ENCODE data around the gene LRRC58. TPM values are rescaled to one million over a fixed set of nuclear protein-coding genes. Genes with fewer than 3 reads are reported as not detected.

The LRRC58 gene
- total and polyA plus RNA-seq, 12 donors: 5.8 to 80.4 (median 40.8) TPM

DNA sequence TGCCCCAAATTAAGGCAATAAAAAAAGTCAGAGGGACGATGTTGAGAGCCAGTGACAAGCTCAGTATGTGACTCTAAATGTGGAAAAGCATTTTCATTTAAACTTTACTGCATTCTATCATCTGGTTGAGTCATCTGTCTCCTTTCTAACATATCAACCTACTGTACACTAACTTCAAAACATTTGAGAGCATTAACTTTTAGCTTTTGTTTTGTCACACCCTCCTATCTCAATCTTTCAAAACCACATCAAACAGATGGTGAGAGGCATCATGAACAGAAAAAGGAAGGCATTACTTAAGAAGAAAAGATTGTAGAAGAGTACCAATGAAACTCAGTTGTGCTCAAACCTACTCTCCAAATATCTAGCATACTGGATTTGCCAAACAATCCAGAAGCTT is 4.8 kb downstream of the LRRC58 start:
- H3K4me1 ChIP-seq (replicated peaks in 1 of 2): peaks cover 21 to 58% of the 10 kb centered on the region in 2 donors
- 29 to 46% (median 38%) methylated on average over 1 of the region's 1 CpG for WGBS, 4 donors
- H3K36me3 ChIP-seq (replicated peaks in 1 of 2): no peaks in the 10 kb centered on the region
- H3K27me3 ChIP-seq: no peaks in the 10 kb centered on the region
- intact Hi-C loops (cut with DNase I): no loop called here
- H3K9me3 ChIP-seq (replicated peaks in 1 of 3): no peaks in the 10 kb centered on the region
- H3K27ac ChIP-seq: no peak overlapping the region
- no peak for DNase-seq
- H3K4me3 ChIP-seq: no peak overlapping the region
- TF ChIP-seq, protein P1, sequence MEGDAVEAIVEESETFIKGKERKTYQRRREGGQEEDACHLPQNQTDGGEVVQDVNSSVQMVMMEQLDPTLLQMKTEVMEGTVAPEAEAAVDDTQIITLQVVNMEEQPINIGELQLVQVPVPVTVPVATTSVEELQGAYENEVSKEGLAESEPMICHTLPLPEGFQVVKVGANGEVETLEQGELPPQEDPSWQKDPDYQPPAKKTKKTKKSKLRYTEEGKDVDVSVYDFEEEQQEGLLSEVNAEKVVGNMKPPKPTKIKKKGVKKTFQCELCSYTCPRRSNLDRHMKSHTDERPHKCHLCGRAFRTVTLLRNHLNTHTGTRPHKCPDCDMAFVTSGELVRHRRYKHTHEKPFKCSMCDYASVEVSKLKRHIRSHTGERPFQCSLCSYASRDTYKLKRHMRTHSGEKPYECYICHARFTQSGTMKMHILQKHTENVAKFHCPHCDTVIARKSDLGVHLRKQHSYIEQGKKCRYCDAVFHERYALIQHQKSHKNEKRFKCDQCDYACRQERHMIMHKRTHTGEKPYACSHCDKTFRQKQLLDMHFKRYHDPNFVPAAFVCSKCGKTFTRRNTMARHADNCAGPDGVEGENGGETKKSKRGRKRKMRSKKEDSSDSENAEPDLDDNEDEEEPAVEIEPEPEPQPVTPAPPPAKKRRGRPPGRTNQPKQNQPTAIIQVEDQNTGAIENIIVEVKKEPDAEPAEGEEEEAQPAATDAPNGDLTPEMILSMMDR (IDR thresholded peaks at IDR 0.05): no peak
- no peak for TF ChIP-seq POLR2A (IDR thresholded peaks at IDR 0.05)

DNA sequence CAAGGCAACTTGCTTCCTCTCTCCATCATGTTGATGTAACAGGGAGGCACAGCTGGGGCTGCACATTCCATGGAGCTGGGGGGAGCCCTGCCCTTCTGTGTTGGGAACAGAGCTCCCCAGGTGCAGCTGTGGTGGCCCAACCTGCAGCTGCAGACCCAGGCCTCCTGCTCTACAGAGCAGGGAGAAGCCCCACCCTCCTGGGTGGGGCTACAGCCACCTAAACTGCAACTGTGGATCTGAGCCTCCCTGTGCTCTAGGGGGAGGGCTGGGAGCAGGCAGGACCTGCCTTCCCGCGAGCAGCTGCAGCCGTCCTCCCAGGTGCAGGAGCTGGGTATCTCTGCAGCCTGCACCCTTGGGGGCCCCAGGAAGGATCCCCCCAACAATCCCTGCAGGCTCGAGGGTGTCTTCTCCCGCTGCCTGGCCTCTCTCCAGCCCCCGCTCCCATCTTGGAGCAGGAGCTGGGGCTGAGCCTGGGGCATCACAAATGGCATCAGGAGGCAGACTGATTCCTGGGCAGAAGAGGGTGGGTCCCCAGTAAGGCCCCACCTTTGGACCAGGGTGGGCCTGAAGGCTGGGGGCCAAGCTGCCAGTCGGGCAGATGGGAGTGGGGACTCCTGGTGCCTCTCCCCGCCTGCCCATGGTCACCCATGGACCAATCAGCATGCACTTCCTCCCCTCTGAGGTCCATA is 7.4 kb downstream of the LRRC58 start:
- intact Hi-C loops (cut with DNase I): no loop called here
- TF ChIP-seq, protein P1 (IDR thresholded peaks at IDR 0.05): no peak
- TF ChIP-seq POLR2A (IDR thresholded peaks at IDR 0.05): no peak
- WGBS, 4 donors: 75 to 97% (median 96%) methylated on average over 2 to 8 of the region's 8 CpGs

DNA sequence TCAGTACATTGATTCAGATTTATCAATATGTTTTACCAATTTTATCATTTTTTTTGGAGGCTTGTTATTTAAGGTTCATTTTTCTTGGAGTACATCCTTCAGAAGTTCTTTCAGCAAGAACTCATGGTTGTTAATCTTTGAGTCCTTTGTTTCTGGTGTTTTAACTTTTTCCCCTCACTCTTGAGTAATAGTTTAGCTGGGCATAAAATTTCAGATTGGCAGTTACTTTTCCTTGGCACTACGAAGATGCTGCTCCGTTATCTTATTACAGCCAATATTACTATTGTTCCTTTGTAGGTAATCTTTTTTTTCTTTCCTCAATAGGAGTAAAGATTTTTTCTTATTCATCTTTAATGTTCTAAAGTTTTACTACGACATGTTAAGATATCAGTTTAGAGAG is 9.8 kb downstream of the LRRC58 start:
- WGBS, 4 donors: 97 to 99% (median 98%) methylated on average over 3 of the region's 3 CpGs
- intact Hi-C loops (cut with DNase I): no loop called here
- TF ChIP-seq, protein P1 (IDR thresholded peaks at IDR 0.05): no peak
- TF ChIP-seq POLR2A (IDR thresholded peaks at IDR 0.05): no peak
- Histone ChIP-seq H3K27ac (no peak overlapping the region), H3K36me3 (replicated peaks in 1 of 2) (peaks cover 0 to 5% of the 10 kb centered on the region in 2 donors), H3K4me3 (no peak overlapping the region), H3K27me3 (no peaks in the 10 kb centered on the region), H3K9me3 (replicated peaks in 1 of 3) (no peaks in the 10 kb centered on the region), H3K4me1 (replicated peaks in 1 of 2) (peaks cover 4 to 30% of the 10 kb centered on the region in 2 donors)
- no peak for DNase-seq

More for the DNA sequence above, 7.4 kb downstream of the LRRC58 start:
- Histone ChIP-seq H3K4me3 (no peak overlapping the region), H3K9me3 (replicated peaks in 1 of 3) (no peaks in the 10 kb centered on the region), H3K4me1 (replicated peaks in 1 of 2) (peaks cover 11 to 45% of the 10 kb centered on the region in 2 donors), H3K27me3 (no peaks in the 10 kb centered on the region), H3K27ac (no peak overlapping the region), H3K36me3 (replicated peaks in 1 of 2) (no peaks in the 10 kb centered on the region)
- DNase-seq: no peak

DNA sequence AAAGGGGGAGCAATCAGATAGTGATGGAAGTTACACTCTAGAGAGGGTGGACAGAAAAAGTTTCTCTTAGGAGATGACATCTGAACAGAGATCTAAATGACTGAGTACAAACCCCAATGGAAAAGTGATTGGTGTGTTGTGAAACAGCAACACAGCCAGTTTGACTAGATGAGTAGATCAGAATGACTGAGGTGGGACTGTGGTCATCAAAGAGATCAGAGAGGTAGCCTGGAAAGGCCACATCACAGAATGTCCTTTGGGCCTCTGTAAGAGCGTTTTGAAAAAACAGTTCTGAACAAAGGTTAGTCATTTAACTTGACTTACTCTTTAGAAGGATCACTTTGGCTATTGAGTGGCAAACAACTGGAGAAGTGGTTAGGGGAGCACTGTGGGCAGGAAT is 10.6 kb downstream of the LRRC58 start:
- no peak overlapping the region for H3K4me3 ChIP-seq
- H3K4me1 ChIP-seq (replicated peaks in 1 of 2): peaks cover 4 to 23% of the 10 kb centered on the region in 2 donors
- intact Hi-C loops (cut with DNase I): no loop called here
- no peak overlapping the region for H3K27ac ChIP-seq
- peaks cover 0 to 13% of the 10 kb centered on the region in 2 donors for H3K36me3 ChIP-seq (replicated peaks in 1 of 2)
- TF ChIP-seq POLR2A (IDR thresholded peaks at IDR 0.05): no peak
- TF ChIP-seq, protein P1 (IDR thresholded peaks at IDR 0.05): no peak
- no peaks in the 10 kb centered on the region for H3K27me3 ChIP-seq
- 73 to 100% (median 84%) methylated on average over 1 of the region's 1 CpG for WGBS, 4 donors
- H3K9me3 ChIP-seq (replicated peaks in 1 of 3): no peaks in the 10 kb centered on the region
- no peak for DNase-seq

All from adrenal gland (tissue), 12 donors.